Medulla oblongata (tissue), 1 donor: ENCODE data around the gene MRPS23.

Experiments
- DNase-seq: peaks from one replicate; pipeline ENCODE4 v3.0.0-alpha.2; 2015; ENCODE audit errors: extremely low spot score

MRPS23 gene

GRCh38 chr17:57849874-57850754 is at the start of gene MRPS23:
TSS of gene MRPS23 (minus strand) at chr17:57850044. CDS start at chr17:57850010, 34 bp downstream.
- peak; percentile 99 for DNase-seq

- no peak for DNase-seq
These were observed 49.5 kb upstream of the MRPS23 start for GRCh38 chr17:57899391-57899790.

DNA sequence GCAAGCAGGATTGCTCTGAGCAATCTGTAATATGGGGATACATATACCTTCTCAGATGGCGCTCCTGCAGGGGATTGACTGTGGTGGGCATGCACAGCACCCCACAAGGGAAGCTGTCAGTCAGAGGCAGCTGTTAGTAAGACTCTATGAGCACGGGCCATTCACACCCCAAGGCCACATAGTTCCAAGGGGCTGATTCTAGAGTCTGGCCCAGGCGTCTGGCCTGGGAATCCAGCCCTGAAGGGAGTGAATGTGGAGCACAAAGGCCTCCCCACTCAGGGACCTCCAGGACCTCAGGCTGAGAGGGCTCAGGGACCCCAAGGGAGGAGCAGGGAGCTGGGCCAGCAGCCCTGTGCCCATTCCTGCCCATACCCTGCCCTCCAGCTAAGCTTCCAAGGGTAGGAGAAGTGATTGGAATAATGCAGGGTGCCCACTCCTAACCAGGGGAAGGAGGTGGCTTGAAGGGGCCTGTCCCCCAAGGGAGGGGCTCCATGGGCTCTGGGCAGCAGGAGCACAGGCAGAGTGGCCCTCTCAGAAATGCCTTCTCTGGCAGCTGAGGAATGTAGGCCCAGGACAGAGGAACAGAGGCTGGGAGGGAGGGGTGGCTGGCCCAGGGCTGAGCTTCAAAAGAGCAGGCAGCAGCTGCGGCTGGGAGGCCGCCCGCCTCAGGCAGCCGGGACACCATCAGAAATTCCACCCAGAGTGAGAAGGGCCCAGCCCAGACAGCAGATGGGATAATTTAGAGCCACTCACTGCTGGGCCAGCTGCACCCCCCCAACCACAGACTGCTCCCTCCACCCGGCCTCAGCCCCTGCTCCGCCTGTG is 48.9 kb upstream of the MRPS23 start:
- DNase-seq: peak; percentile 67

DNA sequence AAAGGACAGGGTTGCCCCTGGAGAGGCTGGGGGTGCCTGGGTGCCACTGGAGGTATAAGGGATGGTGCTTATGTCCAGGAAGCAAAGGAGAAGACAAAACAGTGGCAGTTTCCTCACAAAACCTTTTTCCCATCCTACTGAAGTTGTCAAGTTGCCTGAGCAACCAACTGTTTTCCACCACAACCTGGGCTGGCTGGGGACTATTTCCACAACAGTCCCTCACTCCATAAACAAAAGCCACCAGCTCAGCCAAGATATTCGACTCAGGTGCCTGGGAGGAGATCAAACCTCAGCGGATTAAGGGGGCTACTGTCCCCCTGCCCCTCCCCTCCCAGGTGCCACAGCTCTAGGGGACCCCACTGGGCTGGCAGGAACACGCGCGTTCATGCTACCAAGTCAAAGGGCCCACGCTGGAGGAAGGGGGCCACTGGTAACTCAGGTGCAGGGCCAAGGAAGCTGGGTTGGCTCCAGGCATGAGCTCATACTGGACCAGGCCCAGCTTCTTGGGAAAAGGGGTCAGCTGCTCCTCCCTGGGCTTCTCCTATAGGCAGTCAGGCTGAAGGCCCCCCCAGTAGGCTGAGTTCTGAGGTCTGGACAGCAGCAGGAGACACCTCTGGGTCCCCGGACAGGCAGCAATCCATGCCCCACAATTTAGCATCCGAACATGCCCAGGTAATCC is 45.7 kb upstream of the MRPS23 start:
- DNase-seq: no peak

- DNase-seq: no peak
These were observed 45.0 kb upstream of the MRPS23 start for GRCh38 chr17:57894848-57895247.

DNA sequence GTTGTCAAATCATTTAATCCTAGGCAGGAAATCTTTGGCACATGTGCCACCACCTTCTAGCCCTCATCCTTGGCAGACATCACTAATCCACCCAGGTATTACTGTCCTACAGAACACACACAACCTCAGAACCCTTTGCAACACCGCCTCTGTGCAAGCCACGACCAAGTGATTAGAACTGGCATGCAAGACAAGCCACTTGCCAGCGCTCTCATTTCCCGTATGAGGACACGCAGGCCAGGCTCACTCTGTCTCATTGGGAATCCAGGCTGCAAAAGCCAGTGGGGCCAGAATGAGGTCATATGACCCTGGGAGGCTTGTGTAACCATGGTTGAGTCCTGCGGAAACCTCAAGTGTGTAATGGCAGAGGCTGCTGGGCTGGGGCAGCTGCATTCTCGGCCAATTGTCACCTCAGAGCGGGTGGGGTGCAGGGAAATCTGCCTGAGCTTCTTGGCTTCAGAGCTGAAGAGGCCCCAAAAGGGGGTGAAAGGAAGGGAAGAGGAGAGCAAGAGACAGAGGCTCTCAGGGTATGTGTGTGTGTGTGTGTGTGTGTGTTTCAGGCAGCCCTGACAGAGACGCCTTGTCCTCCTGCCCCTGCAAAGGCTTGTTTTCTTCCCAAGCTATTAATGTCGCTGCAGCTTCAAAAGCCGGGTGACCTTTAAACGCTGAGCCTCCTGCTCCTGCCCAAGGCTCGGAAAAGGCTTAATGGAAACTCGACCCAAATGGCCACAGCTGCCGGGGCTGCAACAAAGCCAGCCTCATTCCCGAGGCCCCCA is 43.2 kb upstream of the MRPS23 start:
- peak; percentile 97 for DNase-seq

- DNase-seq: peak; percentile 87
These were observed 42.4 kb upstream of the MRPS23 start for GRCh38 chr17:57892146-57892819.

DNA sequence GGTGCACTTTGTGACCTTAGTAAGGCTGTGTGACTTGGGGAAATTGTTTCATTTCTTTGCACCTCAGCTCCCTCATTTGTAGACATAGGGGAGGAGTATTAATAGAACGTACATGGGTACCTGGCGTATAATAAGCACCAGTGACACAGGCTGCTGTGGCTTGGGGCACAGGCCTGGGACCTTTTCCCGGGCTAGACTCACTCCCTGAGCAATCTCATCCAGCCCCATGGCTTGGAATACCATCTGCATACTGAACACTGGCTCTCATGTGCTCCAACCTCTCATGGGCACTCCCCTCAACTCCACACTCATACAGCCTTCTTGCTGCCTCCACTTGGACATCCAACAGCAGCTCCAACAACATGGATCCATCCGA is 41.0 kb upstream of the MRPS23 start:
- no peak for DNase-seq

GRCh38 chr17:57889892-57890856 is 40.3 kb upstream of the MRPS23 start:
- DNase-seq: no peak

- DNase-seq: no peak
These were observed 39.4 kb upstream of the MRPS23 start for GRCh38 chr17:57889252-57889651.

- DNase-seq: no peak
These were observed 38.7 kb upstream of the MRPS23 start for GRCh38 chr17:57888311-57889216.

- no peak for DNase-seq
These were observed 37.3 kb upstream of the MRPS23 start for GRCh38 chr17:57887161-57887560.

DNA sequence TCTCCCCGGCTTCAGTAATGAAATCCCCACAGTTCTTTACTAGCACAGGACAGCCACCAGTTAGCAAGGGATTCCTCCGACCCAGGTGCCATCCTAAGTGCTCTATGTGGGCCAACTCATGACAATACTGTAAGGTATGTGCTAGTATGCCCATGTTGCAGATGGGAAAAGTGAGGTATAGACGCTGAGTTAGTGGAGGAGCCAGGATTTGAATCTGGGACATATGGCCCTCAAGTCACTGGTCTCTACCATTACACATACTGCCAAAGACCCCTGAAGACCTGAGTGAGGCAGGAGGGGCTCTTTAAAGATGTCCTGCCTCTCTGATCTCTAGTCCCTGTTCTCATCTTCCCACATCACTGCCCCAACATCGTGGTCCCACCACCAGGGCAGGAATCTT is 36.2 kb upstream of the MRPS23 start:
- no peak for DNase-seq

- DNase-seq: no peak
These were observed 35.5 kb upstream of the MRPS23 start for GRCh38 chr17:57885148-57885915.

DNA sequence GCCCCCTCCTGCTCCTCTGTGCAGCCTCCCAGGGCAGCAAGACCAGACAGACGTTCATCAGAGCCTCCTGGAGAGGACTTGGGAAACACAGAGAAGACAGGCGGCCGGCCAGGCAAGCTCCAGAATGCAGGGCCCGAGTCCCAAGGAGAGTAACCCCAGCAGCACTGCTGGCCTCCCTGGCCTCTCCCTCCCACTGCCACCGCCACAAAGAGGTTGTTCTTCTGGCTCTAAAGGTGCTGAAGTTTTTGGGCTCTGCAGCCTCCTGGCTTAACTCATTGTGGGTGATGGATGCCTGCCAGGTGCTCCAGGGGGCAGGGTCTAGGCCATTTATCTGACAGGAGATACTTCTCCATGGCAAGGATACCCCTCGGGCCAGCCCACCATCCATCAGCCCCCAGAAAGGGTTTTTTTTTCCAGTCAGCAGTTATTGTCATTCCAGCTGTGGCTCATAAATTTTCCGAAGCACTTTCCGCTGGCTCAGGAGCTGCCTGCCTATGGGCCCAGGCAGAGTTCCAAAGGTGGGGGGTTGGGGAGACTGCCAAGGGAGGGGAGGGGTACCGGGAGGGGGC is 32.0 kb upstream of the MRPS23 start:
- peak; percentile 42 for DNase-seq

DNA sequence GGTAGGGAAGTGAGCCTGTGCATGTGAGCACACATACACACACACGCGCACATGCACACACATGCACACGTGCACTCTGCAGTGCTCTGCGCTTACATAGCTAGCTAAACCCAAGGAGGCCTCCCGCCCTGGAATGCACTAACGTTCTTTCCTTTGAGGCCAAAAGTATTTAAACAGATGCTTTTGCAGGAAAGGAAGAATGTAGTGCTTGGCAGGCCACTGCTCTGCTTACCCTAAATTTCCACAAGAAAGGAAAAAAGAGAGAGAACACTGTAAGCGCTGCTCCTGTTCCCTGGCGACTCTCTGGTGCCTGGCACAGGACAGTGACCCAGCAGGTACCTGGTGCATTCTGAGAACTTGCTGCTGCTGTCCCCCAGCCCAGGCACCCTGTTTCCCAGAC is 31.3 kb upstream of the MRPS23 start:
- peak; percentile 4 for DNase-seq

- DNase-seq: no peak
These were observed 30.2 kb upstream of the MRPS23 start for GRCh38 chr17:57880086-57880456.
